ENCODE results near the gene OXSM. TPM values are rescaled to one million over a fixed set of nuclear protein-coding genes. Genes with fewer than 3 reads are reported as not detected.

The OXSM gene
- total and polyA plus RNA-seq, 2 experiments from 2014 or later = 1.3 to 2.2 TPM

DNA sequence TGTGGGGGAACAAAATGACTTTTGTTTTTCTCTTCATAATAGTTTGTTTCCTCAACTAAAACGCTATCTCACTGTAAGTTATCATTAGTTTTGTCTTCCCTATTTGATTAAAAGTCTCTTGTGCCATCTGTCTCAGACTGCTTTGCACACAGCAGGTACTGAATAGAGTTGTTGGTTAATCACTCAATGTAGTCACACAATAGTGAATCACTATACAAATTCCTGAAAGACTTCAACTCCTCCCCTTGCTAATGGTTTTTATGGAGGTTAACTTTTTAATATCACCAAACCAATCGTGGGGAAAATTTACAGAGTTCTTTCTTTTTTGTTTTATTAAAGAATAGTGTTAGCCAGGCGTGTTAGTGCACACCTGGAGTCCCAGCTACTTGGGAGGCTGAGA, 4.1 kb upstream of the OXSM start (continued):
- TF ChIP-seq EZH2 (IDR thresholded peaks at IDR 0.05; ENCODE audit: low read depth, unreplicated experiment) = no peak
- TF ChIP-seq, protein P1, sequence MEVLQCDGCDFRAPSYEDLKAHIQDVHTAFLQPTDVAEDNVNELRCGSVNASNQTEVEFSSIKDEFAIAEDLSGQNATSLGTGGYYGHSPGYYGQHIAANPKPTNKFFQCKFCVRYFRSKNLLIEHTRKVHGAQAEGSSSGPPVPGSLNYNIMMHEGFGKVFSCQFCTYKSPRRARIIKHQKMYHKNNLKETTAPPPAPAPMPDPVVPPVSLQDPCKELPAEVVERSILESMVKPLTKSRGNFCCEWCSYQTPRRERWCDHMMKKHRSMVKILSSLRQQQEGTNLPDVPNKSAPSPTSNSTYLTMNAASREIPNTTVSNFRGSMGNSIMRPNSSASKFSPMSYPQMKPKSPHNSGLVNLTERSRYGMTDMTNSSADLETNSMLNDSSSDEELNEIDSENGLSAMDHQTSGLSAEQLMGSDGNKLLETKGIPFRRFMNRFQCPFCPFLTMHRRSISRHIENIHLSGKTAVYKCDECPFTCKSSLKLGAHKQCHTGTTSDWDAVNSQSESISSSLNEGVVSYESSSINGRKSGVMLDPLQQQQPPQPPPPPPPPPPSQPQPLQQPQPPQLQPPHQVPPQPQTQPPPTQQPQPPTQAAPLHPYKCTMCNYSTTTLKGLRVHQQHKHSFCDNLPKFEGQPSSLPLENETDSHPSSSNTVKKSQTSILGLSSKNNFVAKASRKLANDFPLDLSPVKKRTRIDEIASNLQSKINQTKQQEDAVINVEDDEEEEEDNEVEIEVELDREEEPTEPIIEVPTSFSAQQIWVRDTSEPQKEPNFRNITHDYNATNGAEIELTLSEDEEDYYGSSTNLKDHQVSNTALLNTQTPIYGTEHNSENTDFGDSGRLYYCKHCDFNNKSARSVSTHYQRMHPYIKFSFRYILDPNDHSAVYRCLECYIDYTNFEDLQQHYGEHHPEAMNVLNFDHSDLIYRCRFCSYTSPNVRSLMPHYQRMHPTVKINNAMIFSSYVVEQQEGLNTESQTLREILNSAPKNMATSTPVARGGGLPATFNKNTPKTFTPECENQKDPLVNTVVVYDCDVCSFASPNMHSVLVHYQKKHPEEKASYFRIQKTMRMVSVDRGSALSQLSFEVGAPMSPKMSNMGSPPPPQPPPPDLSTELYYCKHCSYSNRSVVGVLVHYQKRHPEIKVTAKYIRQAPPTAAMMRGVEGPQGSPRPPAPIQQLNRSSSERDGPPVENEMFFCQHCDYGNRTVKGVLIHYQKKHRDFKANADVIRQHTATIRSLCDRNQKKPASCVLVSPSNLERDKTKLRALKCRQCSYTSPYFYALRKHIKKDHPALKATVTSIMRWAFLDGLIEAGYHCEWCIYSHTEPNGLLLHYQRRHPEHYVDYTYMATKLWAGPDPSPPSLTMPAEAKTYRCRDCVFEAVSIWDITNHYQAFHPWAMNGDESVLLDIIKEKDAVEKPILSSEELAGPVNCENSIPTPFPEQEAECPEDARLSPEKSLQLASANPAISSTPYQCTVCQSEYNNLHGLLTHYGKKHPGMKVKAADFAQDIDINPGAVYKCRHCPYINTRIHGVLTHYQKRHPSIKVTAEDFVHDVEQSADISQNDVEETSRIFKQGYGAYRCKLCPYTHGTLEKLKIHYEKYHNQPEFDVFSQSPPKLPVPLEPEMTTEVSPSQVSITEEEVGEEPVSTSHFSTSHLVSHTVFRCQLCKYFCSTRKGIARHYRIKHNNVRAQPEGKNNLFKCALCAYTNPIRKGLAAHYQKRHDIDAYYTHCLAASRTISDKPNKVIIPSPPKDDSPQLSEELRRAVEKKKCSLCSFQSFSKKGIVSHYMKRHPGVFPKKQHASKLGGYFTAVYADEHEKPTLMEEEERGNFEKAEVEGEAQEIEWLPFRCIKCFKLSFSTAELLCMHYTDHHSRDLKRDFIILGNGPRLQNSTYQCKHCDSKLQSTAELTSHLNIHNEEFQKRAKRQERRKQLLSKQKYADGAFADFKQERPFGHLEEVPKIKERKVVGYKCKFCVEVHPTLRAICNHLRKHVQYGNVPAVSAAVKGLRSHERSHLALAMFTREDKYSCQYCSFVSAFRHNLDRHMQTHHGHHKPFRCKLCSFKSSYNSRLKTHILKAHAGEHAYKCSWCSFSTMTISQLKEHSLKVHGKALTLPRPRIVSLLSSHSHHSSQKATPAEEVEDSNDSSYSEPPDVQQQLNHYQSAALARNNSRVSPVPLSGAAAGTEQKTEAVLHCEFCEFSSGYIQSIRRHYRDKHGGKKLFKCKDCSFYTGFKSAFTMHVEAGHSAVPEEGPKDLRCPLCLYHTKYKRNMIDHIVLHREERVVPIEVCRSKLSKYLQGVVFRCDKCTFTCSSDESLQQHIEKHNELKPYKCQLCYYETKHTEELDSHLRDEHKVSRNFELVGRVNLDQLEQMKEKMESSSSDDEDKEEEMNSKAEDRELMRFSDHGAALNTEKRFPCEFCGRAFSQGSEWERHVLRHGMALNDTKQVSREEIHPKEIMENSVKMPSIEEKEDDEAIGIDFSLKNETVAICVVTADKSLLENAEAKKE (CRISPR knock-in tag; IDR thresholded peaks at IDR 0.05) = no peak
- no peak for TF ChIP-seq EZH2phosphoT487 (IDR thresholded peaks at IDR 0.05; ENCODE audit: unreplicated experiment)
- no peak for TF ChIP-seq STAT1 (IDR thresholded peaks at IDR 0.05; ENCODE audit: unreplicated experiment)
- TF ChIP-seq NANOG (IDR thresholded peaks at IDR 0.05; ENCODE audit: borderline replicate concordance) = no peak
- TF ChIP-seq JUNB (IDR thresholded peaks at IDR 0.05; ENCODE audit: unreplicated experiment) = no peak

GRCh38 chr3:25787689-25788088, 2.2 kb upstream of the OXSM start:
- H3K27me3 Mint-ChIP-seq (ENCODE audit: insufficient read depth, low read depth, poor library complexity) = peaks cover 8% of the 10 kb centered on the region
- peaks cover 6% of the 10 kb centered on the region; the same call in 1 of the 2 replicates for H3K27me3 ChIP-seq (ENCODE audit: insufficient read depth)
- H3K4me3 Mint-ChIP-seq = no peak overlapping the region
- H3F3A ChIP-seq (replicated peaks; ENCODE audit: low read depth) = no peaks in the 10 kb centered on the region
- peaks cover under 1% of the 10 kb centered on the region for H3K79me2 ChIP-seq (replicated peaks; ENCODE audit: insufficient read depth)
- no peaks in the 10 kb centered on the region for H3K36me3 Mint-ChIP-seq (ENCODE audit: low read depth)
- no peaks in the 10 kb centered on the region for H3K9me2 ChIP-seq (ENCODE audit: insufficient read depth)
- ATAC-seq = no peak
- no peaks in the 10 kb centered on the region for H4K20me1 ChIP-seq (replicated peaks; ENCODE audit: insufficient read depth)
- H3K9me3 Mint-ChIP-seq = peaks cover 4% of the 10 kb centered on the region; the same call in 1 of the 3 replicates
- TF ChIP-seq JUNB (IDR thresholded peaks at IDR 0.05; ENCODE audit: unreplicated experiment) = no peak
- TF ChIP-seq ZNF331 (CRISPR knock-in tag; IDR thresholded peaks at IDR 0.05; ENCODE audit: low read depth) = no peak
- TF ChIP-seq ETS1 (IDR thresholded peaks at IDR 0.05) = no peak
- H3K27ac Mint-ChIP-seq = no peak overlapping the region
- peaks cover 20% of the 10 kb centered on the region for H3K4me1 ChIP-seq (ENCODE audit: insufficient read depth)
- H3K4me3 ChIP-seq = no peak overlapping the region
- no peak overlapping the region for H3K4me2 ChIP-seq
- no peak overlapping the region for H3K27ac ChIP-seq (ENCODE audit: low read depth)
- H3K4me1 Mint-ChIP-seq = peaks cover 41% of the 10 kb centered on the region
- no peaks in the 10 kb centered on the region for H3K36me3 ChIP-seq (ENCODE audit: insufficient read depth)
- DNase-seq (ENCODE audit: low spot score) = no peak
- no peak overlapping the region for H2AFZ ChIP-seq
